ENCODE results near the gene FBXW11. TPM values are rescaled to one million over a fixed set of nuclear protein-coding genes. Genes with fewer than 3 reads are reported as not detected.

Gene FBXW11
- polyA plus RNA-seq, 2 of the 4 experiments (the other 2 are of a cell fraction), result 39.3 to 80.2 TPM

DNA sequence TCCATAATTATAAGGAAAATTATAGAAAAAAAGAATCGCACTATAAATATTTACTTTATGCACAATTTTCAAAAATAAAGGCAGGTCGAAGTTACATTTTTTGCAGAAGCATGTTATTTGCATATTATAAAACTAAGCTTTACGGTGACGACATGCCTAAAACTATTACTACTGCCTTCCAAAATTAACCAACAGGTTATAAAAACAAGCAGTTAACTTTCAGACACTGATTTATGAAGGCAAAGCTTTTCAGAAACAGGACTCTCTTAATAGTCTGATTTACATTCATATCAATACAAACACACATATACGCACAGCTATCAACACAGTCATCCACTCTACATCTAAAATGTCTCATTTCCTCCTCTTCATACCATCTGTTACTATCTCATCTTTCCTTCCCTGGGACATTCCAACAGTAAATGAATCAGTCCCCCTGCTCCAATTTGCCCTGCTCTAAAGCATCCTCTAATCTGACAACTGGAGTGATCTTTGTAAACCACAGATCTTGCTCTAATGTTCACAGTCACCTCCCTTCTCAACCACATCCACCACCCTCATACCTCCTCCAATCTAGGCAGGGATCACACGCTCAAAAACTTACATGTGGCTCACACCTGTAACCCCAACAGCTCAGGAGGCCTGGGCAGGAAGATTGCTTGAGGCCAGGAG is 21.6 kb downstream of the FBXW11 start:
- no peak overlapping the region for H3K27ac ChIP-seq
- FAIRE-seq (no peak), ATAC-seq (no peak; a peak in 1 of 6 replicates), DNase-seq (ENCODE audit: low read depth in 1 of 2, low spot score in 1 of 2) (no peak)
- peaks cover 3% of the 10 kb centered on the region; the same call in 1 of the 3 replicates for H3K4me1 ChIP-seq
- TF ChIP-seq NFE2L2 (conservative IDR thresholded peaks at IDR 0.05; ENCODE audit: low read length), result no peak
- TF ChIP-seq, protein P1, sequence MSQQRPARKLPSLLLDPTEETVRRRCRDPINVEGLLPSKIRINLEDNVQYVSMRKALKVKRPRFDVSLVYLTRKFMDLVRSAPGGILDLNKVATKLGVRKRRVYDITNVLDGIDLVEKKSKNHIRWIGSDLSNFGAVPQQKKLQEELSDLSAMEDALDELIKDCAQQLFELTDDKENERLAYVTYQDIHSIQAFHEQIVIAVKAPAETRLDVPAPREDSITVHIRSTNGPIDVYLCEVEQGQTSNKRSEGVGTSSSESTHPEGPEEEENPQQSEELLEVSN (IDR thresholded peaks at IDR 0.05; ENCODE audit: borderline replicate concordance, low read depth), result no peak
- TF ChIP-seq, protein P2, sequence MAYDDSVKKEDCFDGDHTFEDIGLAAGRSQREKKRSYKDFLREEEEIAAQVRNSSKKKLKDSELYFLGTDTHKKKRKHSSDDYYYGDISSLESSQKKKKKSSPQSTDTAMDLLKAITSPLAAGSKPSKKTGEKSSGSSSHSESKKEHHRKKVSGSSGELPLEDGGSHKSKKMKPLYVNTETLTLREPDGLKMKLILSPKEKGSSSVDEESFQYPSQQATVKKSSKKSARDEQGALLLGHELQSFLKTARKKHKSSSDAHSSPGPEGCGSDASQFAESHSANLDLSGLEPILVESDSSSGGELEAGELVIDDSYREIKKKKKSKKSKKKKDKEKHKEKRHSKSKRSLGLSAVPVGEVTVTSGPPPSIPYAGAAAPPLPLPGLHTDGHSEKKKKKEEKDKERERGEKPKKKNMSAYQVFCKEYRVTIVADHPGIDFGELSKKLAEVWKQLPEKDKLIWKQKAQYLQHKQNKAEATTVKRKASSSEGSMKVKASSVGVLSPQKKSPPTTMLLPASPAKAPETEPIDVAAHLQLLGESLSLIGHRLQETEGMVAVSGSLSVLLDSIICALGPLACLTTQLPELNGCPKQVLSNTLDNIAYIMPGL (CRISPR knock-in tag; IDR thresholded peaks at IDR 0.05; ENCODE audit: borderline replicate concordance), result no peak
- no peak for TF ChIP-seq NR3C1 (IDR thresholded peaks at IDR 0.05)
- no peak for TF ChIP-seq RCOR1 (IDR thresholded peaks at IDR 0.05; ENCODE audit: low read depth, low read length)
- TF ChIP-seq JUN (IDR thresholded peaks at IDR 0.05), result no peak
- no peak for TF ChIP-seq POLR2A (IDR thresholded peaks at IDR 0.05; ENCODE audit: low read length)
- no peak for TF ChIP-seq RNF2 (IDR thresholded peaks at IDR 0.05; ENCODE audit: borderline replicate concordance, low read depth)
- TF ChIP-seq RARB (CRISPR knock-in tag; IDR thresholded peaks at IDR 0.05), result no peak
- TF ChIP-seq CHD4 (IDR thresholded peaks at IDR 0.05; ENCODE audit: borderline replicate concordance), result no peak
- TF ChIP-seq CBX8 (IDR thresholded peaks at IDR 0.05), result no peak
- ChIA-PET POLR2A (interaction anchor here (1.7 kb wide), 1 partner anchor 22 kb away, joined by 10 read pairs; the partner anchor contains the start of gene FBXW11), CTCF (interaction anchor here (0.7 to 1.4 kb wide), 4 partner anchors 11 to 1493 kb away, joined by 3 to 4 read pairs (median 4); partner anchors contain the start of gene FBXW11)
- no peak overlapping the region for H3K4me3 ChIP-seq
- no peak overlapping the region for H3K4me2 ChIP-seq
- 89% methylated on average over 6 of the region's 6 CpGs for WGBS (ENCODE audit: missing lambda C conversion rate)
- peaks cover 5% of the 10 kb centered on the region; the same call in 1 of the 3 replicates for H3K9me3 ChIP-seq

DNA sequence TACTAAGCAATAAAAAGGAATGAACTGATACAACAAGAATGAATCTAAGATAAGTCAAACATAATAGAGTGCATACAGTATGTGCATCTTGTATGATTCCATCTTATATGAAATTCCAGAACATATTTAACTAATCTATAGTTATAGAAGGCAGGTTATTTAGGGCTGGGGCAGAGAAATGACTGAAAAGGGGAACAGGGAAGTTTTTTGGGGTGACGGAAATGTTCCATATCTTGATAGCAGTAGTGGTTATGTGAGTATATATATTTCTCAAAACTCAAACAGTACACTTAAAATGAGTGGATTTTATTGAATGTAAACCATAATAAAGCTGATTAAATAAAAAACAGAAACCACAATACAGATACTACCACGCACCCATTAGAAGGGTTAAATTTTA is 24.6 kb downstream of the FBXW11 start:
- H3K27ac ChIP-seq, result no peak overlapping the region
- ChIA-PET CTCF (interaction anchor here (1.2 kb wide), 1 partner anchor 71 kb away, joined by 4 read pairs; no protein-coding TSS in a partner anchor), POLR2A (no interaction called here)
- H3K4me3 ChIP-seq, result no peak overlapping the region
- DNase-seq (ENCODE audit: low read depth in 1 of 2, low spot score in 1 of 2) (no peak), ATAC-seq (no peak), FAIRE-seq (no peak)
- TF ChIP-seq RNF2 (IDR thresholded peaks at IDR 0.05; ENCODE audit: borderline replicate concordance, low read depth) (no peak), TFCP2L1 (CRISPR knock-in tag; IDR thresholded peaks at IDR 0.05) (no peak), KDM5A (IDR thresholded peaks at IDR 0.05) (no peak), MYC (IDR thresholded peaks at IDR 0.05; ENCODE audit: borderline replicate concordance, low read length) (no peak), HOXA7 (CRISPR knock-in tag; IDR thresholded peaks at IDR 0.05) (no peak)
- TF ChIP-seq, protein P3, sequence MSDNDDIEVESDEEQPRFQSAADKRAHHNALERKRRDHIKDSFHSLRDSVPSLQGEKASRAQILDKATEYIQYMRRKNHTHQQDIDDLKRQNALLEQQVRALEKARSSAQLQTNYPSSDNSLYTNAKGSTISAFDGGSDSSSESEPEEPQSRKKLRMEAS (IDR thresholded peaks at IDR 0.05), result no peak
- WGBS (ENCODE audit: missing lambda C conversion rate), result 94% methylated on average over 2 of the region's 2 CpGs
- no peak overlapping the region for H3K4me2 ChIP-seq
- H3K4me1 ChIP-seq, result 0 out of 3 replicates have a peak, but pooled peaks cover 3% of the 10 kb centered on the region
- peaks cover 17% of the 10 kb centered on the region for H3K9me3 ChIP-seq

DNA sequence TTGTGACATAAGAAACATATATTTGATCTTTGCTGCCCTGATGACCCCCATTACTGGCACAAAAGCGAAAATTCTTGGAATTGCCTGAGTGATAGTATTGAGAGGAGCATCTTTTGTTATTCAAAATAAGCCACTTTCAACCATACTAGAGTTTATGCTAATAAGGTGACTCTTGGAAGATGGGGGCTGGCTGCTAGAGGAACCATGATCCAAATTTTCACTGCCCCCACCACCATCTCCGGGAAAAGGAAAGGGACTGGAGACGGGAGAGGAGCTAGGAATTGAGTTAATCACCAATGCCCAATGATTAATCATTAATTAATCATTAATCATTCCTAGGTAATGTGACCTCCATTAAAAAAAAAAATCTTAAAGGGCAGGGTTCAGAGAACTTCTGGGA is 25.6 kb downstream of the FBXW11 start:
- ChIA-PET POLR2A (no interaction called here), CTCF (no interaction called here)
- 78% methylated on average over 3 of the region's 3 CpGs for WGBS (ENCODE audit: missing lambda C conversion rate)
- ATAC-seq (no peak), FAIRE-seq (no peak), DNase-seq (ENCODE audit: low read depth in 1 of 2, low spot score in 1 of 2) (no peak)
- H3K27ac ChIP-seq, result no peak overlapping the region
- no peak for TF ChIP-seq SMC3 (IDR thresholded peaks at IDR 0.05)
- TF ChIP-seq HDAC2 (IDR thresholded peaks at IDR 0.05), result no peak
- no peak for TF ChIP-seq RFX5 (IDR thresholded peaks at IDR 0.05)
- TF ChIP-seq TP53 (CRISPR knock-in tag; IDR thresholded peaks at IDR 0.05), result no peak
- TF ChIP-seq CBX8 (IDR thresholded peaks at IDR 0.05), result no peak
- no peak for TF ChIP-seq POLR2AphosphoS2 (conservative IDR thresholded peaks at IDR 0.05; ENCODE audit: low read length)
- TF ChIP-seq, protein P4, sequence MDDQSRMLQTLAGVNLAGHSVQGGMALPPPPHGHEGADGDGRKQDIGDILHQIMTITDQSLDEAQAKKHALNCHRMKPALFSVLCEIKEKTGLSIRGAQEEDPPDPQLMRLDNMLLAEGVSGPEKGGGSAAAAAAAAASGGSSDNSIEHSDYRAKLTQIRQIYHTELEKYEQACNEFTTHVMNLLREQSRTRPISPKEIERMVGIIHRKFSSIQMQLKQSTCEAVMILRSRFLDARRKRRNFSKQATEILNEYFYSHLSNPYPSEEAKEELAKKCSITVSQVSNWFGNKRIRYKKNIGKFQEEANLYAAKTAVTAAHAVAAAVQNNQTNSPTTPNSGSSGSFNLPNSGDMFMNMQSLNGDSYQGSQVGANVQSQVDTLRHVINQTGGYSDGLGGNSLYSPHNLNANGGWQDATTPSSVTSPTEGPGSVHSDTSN (IDR thresholded peaks at IDR 0.05), result no peak
- TF ChIP-seq, protein P1 (IDR thresholded peaks at IDR 0.05; ENCODE audit: borderline replicate concordance, low read depth), result no peak
- TF ChIP-seq CEBPB (IDR thresholded peaks at IDR 0.05), result no peak
- TF ChIP-seq HOXB5 (CRISPR knock-in tag; IDR thresholded peaks at IDR 0.05), result no peak
- TF ChIP-seq JUNB (IDR thresholded peaks at IDR 0.05), result no peak
- TF ChIP-seq JUN (IDR thresholded peaks at IDR 0.05), result no peak
- TF ChIP-seq POLR2A (IDR thresholded peaks at IDR 0.05; ENCODE audit: low read length), result no peak
- peaks cover 17% of the 10 kb centered on the region for H3K9me3 ChIP-seq
- H3K4me2 ChIP-seq, result no peak overlapping the region
- H3K4me1 ChIP-seq, result peaks cover 6% of the 10 kb centered on the region
- H3K4me3 ChIP-seq, result no peak overlapping the region
